Measurements from ENCODE around the gene CSTF1.
"Not testable (repeated sequence)": the region's sequence is repeated elsewhere in the genome, so short reads cannot be mapped to it uniquely, and the experiment has no call there.

GRCh38 chr20:56390396-56390795, 2.0 kb upstream of the CSTF1 start:
- not testable (repeated sequence) for TF ChIP-seq POLR2A, CTCF (IDR thresholded peaks at IDR 0.05)

Measured in testis (tissue), 2 donors.